ENCODE measurements around the gene NOS1AP.

The NOS1AP gene

DNA sequence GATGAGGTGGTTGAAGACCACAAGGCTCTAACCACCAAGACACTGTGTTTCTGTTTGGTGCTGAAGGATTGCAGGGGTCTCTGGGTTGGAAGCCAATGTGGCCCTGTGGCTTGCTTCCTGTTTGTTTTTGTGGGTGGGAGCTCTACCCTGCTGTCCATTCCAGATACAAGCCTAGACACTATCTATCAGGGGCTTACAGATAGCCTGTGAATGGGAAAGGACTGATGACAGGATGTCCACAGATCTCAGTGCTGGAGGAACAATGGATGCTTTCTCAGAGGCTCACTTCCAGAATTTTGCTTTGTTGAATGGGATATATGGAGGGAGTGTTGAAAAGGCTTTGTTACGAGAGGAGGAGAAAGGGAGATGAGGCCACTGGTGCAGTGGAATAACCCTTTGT, 69.7 kb downstream of the NOS1AP start:
- DNase-seq = no peak

DNA sequence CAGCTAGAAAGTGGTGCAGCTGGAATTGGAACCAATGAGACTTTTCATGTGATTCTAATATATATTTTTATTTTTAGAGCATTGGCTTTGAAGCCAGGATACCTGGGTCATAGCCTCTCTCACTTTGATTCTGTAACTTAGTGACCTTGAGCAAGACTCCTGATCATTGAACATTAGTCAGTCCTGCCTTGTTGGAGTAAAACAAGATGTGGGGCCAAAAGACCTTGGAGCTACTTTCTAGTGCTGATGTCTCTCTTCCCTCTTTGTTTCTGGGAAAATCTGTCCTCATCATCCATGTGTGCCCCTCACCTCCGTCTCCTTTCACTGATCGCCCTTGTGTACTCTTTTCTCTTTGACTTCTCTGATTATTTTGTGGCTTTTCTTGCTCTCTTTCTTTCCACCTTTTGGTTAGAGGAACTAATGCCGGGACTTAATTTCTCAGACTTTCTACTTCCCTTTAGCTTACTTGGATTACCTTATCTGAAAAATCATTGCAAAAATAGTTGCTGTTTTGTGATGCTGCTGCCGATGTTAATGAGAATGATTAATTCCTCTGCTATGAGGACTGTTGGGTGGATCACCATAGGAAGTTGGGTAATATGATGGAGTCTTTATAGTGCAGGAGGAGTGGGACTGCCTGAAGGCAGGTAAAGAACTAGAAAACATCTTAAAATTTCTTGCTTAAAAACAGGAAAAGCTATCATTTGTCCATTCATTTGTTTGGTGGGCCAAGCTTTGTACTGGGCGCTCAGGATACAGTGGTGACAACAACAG, 72.0 kb downstream of the NOS1AP start:
- no peak for DNase-seq

DNA sequence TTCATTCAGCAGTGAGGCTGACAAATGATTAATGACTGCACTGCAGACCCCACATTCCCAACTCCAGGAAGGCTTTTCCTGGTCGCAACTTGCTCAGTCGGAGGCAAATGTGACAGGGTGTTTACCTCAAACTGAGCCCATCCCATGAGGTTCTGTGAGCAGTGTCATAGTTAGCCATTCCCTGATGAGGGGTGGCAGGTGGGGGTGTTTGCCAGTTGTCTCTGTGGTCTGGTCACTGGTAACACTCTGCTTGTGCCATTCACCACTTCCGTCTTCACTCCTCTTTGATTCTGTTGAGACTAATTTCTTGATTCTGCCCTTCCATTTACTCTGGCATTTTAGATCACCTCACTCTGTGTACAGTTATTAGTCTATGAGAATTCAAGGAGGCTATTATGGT, 73.5 kb downstream of the NOS1AP start:
- no peak for DNase-seq

DNA sequence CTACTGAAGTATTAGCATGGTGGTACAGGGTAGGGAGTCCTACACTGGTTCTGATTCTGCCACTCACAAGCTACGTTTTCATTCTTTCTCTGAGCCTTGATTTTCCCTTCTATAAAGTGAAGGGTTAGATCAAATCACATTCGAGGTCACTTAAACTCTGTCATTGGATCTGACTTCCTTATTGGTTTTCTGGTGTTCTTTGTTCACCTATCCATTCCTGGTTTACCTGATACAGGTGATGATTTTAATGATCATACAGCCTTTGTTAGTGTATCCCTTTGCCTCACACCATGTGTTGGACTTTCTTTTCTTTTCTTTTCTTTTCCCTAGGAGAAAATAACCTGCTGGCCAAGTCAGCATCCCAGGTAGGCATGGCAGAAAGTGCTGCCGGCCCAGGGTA, 74.8 kb downstream of the NOS1AP start:
- no peak for DNase-seq

DNA sequence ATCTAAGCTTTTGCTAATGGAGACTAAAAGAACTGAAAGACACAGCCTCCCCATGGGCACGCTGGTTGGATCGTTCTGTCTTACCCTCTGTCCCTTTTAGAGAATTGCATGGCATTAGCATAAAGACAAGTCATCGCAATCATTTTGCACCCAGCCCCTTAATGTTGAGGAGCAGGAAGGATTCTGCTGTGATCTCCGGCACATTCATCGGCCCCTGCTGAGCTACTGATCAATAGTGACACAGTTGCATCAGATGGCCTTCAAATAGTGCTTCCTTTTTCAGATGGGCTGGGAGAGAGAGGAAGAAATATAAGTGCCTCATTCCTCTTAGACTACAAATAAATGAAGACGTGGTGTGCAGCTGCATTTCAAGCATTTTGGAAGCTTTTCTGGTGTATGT, 75.4 kb downstream of the NOS1AP start:
- no peak for DNase-seq

DNA sequence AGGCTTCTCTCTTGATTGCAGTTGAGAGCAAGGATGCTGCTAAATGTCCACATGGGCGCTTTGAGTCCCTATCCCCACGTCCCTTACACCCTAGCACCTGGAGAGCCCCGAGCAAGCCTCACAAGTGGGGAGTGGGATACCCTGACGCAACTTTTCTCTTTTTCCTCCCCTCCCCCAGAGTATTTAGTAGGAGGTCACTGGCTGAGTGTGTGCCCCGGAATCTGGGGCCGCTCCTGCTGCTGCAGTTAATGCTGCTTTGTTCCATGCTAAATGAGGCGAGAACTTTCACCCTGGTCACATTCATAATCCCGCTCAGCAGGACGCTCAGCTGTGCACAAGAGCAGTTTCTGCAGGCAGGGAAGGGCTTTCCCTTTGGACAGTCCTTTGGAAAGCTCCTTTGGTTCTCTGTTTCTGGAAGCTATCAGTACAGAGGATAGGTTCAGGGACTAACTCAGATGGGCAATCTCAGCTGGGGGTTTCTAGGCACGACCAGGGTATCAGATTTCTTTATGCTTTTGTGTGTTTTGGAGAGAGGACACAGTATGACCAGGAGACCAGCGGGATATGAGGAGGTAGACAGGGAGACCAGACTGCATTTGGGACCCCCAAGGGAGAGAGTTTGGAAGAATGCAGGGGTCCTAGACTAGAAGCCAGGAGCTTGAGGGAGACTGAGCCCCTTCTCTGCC, 75.9 kb downstream of the NOS1AP start:
- DNase-seq = no peak

DNA sequence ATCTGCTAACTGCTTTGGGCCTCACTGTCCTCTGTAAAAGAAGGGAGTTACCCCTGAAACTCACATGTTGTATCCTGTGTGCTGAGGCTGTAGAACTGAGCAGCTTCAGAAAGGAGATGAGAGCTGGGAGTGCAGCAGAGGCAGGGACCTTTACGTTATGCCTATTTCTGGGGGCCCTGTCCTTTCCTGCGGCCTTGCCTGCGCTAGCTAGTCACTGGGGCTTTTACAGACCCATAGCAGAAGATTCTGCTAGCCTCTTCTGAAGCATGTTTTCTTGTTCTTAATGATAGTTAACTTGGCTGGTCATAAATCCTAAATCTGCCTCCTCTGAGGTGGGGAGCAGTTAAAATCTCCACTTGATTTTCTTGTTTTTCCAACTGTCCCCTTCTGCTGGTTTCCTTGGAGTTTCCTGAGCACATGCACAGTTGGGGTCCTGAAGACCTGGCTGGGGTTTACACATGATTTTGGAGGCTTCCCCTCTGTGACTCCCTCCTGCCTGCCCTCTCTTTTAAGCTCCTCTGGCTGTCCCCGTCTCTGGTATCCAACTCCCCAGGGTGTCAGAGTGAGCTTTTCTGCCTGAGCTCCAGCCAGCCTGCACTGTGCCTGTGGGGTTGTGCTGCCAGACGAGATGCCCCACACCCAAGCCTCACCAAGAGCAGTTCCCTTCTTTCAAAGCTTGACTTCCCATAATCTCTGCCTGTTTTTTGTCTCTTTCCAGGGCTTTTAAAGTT, 76.6 kb downstream of the NOS1AP start:
- DNase-seq = no peak

DNA sequence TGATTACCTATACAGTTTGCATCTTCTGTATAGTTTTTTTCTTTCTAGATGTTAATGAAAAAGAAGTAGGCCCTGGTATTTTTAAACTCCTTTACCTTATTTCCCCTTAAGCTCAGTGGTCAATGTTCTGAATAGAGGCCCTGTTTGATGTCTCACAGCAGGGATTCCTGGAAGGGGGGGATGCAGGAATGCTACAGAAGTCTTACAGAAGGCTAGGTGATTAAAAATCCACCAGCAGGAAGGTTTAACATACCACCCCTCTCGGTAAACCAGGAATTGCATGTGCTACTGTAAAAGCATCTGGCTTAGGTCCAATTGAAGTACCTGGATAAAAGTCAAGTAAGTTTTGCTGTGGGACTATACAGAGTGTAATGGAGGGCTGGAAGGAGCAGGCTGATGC, 78.3 kb downstream of the NOS1AP start:
- DNase-seq = no peak

DNA sequence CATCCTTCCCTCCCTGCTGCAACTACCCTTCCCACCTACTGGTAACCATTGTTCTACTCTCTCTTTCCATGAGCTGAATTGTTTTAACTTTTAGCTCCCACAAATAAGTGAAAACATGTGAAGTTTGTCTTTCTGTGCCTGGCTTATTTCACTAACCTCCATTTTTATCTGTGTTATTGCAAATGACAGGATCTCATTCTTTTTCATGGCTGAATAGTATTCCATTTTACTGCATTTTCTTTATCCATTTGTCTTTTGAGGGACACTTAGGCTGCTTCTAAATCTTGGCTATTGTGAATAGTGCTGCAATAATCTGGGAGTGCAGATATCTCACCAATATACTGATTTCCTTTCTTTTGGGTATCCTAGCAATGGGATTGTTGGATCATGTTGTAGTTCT, 80.6 kb downstream of the NOS1AP start:
- no peak for DNase-seq

DNA sequence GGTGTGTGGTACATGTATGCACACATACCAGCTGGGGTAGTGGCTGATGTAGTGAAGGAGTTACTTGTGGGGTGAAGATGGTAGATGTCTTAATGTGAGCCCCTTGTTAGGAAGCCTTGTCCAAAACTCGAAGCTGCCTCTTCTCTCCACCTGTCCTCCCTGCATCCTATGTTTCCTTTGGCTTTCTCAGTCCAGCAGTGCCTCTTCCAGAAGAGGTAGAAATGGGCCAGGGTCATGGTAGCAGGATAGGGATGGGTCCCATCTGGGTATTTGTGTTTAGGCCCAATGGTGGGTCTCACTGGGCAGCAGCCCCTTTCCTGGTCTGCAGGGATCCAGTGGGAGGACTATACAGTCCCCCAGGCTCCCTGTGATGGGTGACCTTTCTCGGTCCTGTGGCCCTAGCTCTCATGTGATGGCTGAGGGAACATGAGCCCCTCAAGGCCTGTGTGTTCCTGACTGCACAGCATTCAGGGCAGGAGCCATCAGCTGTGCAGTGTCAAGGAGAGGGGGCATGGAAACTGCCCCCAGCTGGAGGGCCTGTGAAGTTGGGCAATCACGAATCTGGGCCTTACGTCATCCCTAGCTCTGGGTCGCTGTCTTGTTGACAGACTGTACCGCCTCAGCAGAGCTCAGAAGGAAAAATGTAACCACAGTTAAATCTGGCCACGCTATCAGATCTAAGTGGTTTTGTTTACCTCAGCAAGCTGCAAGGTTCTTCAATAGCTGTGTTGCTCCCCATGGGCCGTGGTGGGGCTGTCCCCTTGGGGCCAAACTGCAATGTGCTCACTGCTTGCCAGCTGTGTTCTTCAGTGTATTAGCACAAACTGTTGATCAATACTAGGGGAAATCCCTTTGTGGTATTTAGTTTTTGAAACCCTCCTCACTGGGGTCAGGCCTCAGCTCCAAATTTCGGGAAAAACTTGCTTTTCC, 82.7 kb downstream of the NOS1AP start:
- DNase-seq = no peak

DNA sequence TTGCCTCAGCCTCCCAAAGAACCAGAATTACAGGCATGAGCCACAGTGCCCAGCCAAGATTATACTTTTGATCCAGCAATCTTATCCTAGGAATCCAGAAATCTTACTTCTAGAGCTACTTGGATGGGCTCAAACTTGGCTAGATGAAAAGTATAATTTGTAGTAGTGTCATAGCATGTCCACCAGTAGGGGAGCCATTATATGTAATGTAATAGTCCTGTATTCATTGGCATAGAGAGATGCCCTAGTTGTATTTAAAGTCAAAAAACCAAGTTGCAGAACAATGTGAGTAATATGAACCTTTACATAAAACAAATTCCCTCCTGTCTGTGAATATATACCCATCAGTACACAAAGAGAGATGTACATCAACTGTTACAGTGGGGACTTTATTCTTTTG, 83.9 kb downstream of the NOS1AP start:
- no peak for DNase-seq

DNA sequence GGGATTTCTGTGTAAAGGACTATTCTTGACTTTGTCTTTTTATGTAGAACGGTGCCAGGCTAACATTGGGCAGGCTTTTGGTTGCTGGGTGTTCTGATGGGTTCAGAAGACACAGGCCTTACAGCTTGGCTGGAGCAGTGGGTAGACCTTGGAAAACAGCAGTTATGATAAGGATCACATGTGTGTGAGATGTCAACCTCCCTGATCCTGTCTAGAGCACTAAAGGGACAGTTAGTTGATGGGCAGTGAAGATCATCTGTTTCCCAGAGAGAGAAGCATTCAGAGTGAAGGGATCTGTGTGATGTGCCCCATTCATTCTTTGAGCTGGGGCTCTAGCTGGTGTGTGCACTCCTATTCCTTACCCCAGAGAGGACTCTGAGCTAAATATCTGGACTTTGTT, 88.0 kb downstream of the NOS1AP start:
- no peak for DNase-seq

DNA sequence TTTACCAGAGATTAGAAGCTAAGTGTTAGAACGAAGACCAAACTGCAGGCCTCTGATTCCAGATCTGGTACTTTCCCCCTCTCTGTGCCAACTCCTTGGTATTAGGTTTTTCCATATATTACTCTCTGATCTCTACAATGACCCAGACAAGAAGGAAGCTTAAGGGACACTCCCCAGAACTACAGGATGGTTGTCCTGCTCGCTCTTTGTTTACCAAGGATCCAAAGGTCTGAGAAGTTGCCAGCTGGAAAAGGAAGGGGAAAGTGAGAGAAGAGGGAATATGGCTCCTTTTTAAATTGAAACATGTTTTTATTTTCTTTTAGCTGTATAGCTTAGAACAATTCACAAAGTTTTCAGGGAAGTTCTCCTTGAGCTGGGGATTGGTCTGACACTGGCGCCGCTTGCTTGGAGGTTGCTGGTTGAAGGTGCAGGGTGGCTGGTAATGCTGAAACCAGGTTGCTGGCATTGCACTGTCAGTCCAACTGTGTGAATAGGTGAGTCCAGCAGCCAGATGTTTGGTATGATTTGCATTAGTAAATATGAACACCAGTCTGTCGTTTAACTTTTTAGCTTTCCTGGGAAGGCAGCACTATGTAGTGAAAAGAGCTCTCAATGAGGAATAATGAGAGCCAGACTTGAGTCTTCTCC, 89.3 kb downstream of the NOS1AP start:
- DNase-seq = no peak

DNA sequence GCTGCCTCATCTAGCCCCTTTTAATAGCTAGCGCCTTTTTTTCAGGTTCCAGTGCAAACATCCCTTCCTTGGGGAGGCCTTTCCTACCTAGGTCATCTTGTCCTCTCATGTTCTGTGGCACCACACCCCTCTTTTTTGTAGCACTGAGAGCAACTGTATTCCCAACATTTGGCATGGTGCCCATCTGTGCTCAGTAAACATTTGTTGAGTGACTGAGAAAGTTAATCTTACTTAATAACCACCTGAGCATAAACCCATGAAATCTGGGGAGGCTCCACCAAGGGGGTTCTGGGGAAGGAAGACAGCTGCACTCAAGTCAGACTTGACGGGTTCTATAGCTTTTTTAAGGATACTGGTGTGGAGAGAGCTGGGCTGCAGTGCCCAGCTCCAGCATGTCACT, 90.0 kb downstream of the NOS1AP start:
- no peak for DNase-seq

DNA sequence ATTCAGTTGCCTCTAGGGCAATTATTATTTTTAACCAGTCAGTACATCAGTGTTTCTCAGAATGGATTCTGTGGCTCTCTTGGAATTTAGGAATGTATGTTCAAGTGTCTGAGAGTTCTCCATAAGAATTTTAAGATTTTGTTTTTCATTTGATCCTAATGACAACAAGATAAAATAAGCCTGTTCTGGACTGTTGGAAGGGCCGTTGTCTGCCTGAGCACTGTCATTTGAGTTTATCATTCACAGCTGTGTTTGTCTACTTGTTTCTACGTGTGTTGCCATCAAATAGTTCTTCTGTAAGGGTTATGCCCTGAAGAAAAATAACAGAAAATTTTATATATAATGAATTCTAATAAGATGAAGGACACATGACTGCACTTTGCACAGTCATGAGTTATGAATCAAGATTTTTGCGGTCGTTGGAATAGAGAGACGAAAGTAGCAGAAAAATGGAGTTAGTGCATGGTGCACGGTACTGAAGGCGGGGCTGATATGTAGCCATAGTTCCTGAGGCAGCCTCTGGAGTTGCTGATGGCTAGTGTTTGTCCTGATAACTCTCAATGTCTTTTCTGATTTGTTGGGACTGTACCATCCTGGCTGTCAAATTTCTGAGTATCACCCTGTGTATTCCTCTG, 92.5 kb downstream of the NOS1AP start:
- DNase-seq = no peak

DNA sequence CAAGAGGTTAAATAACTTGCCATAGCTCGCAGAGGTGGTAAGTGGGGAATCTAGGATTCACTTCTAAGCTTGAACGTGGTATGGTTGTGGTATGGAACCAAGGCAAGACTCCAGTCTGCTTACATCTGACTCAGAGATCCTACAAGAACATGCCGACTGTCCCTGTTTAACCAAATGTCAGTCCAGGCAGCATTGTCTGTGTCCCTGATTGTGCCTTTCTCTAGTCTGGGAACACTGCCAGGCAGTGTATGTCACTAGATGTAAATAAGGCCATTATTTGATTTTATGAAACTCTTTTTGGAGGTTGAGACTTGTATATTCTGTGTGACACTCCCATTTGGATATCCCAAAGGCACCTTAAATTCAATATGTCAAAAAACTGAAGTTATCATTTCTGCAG, 96.0 kb downstream of the NOS1AP start:
- no peak for DNase-seq

DNA sequence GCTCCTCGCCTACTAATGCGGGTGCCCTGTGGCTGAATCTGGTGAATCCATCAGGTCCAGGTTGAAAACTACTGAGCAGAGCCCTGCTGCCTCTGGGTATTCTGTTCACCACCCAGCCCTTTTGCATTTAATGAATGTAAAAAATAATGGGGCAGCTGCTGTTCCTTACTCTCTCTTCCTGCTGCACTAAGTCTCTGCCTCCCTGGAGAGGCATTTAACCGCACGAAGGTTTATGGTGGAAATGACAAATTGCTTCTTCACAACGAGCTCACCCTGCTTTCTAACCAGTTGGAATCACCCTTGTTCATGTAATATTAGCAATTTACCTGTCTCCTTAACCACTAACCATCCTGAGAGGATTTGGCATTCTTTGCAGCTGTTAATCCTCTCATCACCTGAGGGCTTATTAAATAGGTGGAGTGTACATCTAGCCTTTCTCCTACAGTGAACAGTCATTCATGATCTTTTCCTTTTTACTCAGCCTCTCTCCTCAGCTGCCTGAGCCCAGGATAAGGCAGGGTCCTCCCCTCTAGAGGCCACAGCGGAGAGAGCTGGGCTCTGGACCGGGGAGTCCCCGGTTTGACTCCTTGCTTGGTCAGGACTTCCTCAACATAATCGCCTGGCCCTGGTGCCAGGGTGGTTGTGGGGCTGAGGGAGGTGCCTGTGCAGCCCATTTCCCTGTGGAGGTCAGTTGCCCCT, 97.6 kb downstream of the NOS1AP start:
- DNase-seq = no peak

DNA sequence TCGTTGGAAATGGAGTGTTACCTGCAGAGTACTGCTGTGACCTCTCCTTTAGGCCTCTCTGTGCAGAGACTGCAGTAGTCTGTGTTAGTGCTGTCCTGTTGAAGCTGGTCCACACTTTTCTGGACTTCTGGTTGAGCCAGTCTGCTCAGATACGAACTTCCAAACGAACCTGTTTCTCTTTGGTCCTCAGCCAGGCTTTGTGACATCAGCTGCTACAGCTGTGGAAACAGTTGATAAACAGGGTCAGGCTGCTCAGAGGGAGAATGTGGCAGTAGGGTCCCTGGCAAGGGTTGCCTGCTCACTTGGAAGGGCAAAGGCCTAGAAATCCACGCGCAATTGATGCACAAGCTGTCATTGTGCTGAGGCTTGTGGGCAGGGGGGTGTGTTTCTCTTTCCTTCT, 98.8 kb downstream of the NOS1AP start:
- no peak for DNase-seq

DNA sequence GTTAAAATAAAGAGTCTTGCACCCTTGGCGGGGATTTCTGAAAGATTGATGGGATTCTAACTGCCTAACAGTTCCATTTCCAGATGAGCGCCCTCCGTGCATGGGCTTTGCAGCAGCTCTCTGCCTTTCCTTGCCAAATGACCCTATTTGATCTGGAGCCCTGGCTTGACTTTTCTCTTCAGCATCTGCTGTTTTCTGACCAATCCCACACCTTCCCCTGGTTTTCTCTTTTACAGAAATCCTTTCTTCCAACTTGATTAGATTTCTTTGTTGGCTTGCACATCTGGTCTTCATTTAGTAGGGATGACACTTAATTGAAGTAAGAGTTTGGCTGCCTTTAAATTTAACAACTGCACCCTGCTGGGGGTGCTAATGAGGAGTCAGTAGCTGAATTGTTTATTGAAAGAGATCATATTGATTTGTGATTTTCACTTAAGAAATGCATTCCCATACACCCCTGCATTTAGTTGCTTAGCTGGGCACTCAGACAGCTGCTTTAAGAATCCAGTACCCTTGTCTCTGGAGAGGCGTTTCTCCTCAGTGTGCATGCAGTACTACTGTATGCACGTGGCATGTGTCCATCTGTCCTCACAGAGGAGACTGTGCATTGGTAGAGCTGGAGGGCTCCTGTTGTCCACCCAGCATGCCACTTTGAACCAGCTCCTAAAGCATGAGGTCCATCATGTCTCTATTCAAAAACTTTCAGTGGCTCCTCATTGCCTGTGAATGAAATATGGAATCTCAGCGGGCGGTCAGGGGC, 99.7 kb downstream of the NOS1AP start:
- DNase-seq = no peak

DNA sequence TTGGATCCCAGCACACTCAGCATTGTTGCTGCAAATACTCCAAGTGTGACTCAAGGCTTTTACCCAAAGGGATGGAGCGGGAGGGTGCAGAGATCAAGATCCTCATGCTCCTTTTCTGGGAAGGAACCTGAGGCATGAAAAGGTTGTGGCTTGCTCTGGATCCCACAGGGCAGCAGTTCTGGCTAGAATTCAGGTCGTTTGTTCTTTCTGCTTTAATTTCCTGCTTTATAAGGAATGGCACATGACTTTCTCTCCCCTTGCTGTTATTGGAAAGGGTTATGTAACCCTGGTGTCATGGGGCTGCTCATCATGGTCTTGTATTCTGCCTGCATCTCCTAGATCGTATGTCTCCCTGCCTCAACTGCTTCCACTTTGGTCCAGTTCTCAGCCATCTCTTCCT, 101.6 kb downstream of the NOS1AP start:
- DNase-seq = no peak
